Activated naive CD4-positive, alpha-beta T cell (primary cell): Measurements from ENCODE around the gene SNORC.
A peak's percentile ranks its signal among the peaks of the same experiment; 100 is the strongest.

Source experiments
- DNase-seq, 4 experiments: peaks; one replicate each; lab custom pipeline; 2025; lab: John Stamatoyannopoulos, UW

SNORC gene

DNA sequence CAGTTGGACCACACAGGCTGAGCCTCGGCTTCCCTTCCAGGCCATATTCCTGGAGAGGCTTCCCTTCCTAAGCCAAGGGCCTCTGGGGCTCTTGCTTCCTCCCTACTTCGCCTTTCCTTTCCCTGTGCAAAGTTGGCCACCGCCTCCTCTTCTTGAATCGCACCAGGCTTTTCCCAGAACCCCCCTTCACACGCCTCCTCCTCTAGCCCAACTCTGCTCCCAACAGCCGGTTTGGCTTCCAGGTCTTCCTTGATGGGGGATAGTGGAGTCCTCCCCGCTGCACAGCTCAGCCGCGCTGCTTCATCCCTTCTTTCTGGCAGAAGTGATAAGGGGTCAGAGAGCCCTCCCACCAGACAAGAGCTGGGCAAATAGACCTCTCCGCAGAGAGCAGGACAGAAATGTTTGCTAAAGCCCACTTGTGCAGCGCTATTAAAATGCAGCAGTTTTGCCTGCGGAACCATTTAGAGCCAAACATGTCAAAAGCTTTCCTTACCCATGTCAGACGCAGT is 56.4 kb downstream of the SNORC start:
- DNase-seq, result no peak

- DNase-seq, result no peak
Observed at GRCh38 chr2:232927032-232927792, 57.1 kb downstream of the SNORC start.

- DNase-seq, result peak in 1 of 4 experiments; percentile 8
Observed at GRCh38 chr2:232927793-232928550, 57.9 kb downstream of the SNORC start.
